ENCODE results near the gene ALOX5. TPM values are rescaled to one million over a fixed set of nuclear protein-coding genes. Genes with fewer than 3 reads are reported as not detected.

The ALOX5 gene
- total and polyA plus RNA-seq, 2 donors (not counting 1 experiment from before 2014, with no cell fraction given): 354 to 888 TPM

- no peak overlapping the region for H3K4me3 Mint-ChIP-seq
- Histone ChIP-seq H3K9ac (ENCODE audit: low read length) (no peak overlapping the region), H3K4me3 (ENCODE audit: control extremely low read depth in 1 of 5, extremely low read depth in 1 of 5, insufficient read depth in 1 of 5, low read depth in 2 of 5, low read length in 4 of 5) (no peak overlapping the region), H2AFZ (ENCODE audit: insufficient read depth, low read depth, low read length, poor library complexity, severe bottlenecking) (no peak overlapping the region), H3K79me2 (ENCODE audit: control insufficient read depth, insufficient read depth, low read length) (peaks cover 58% of the 10 kb centered on the region), H4K20me1 (ENCODE audit: control insufficient read depth, insufficient read depth, low read length, poor library complexity, severe bottlenecking) (peaks cover 55% of the 10 kb centered on the region), H3K9me3 (ENCODE audit: control extremely low read depth in 1 of 3, control insufficient read depth in 2 of 3, insufficient read depth in 1 of 3, low read length in 2 of 3) (no peaks in the 10 kb centered on the region), H3K4me2 (replicated peaks; ENCODE audit: low read depth, low read length, poor library complexity, severe bottlenecking) (peak overlapping the region; percentile 37), H3K4me1 (ENCODE audit: control insufficient read depth in 2 of 2, insufficient read depth in 2 of 2, low read length in 2 of 2) (peaks cover 18 to 24% of the 10 kb centered on the region in 2 donors), H3K27ac (ENCODE audit: low read length in 2 of 2) (peak overlapping the region in 1 of 2 donors; percentile 40), H3K36me3 (replicated peaks in 1 of 2; ENCODE audit: control extremely low read depth in 1 of 2, control insufficient read depth in 1 of 2, extremely low read depth in 1 of 2, insufficient read depth in 2 of 2, low read length in 1 of 2) (peaks cover 2 to 53% of the 10 kb centered on the region in 2 experiments), H3K27me3 (replicated peaks in 1 of 4; ENCODE audit: control extremely low read depth in 1 of 4, control insufficient read depth in 3 of 4, insufficient read depth in 4 of 4, low read length in 3 of 4) (no peaks in the 10 kb centered on the region)
- ChIA-PET POLR2A (no interaction called here), CTCF (interaction anchor here (2.5 kb wide), 1 partner anchor 61 kb away, joined by 8 read pairs; no protein-coding TSS in a partner anchor)
- TF ChIP-seq, protein P1, sequence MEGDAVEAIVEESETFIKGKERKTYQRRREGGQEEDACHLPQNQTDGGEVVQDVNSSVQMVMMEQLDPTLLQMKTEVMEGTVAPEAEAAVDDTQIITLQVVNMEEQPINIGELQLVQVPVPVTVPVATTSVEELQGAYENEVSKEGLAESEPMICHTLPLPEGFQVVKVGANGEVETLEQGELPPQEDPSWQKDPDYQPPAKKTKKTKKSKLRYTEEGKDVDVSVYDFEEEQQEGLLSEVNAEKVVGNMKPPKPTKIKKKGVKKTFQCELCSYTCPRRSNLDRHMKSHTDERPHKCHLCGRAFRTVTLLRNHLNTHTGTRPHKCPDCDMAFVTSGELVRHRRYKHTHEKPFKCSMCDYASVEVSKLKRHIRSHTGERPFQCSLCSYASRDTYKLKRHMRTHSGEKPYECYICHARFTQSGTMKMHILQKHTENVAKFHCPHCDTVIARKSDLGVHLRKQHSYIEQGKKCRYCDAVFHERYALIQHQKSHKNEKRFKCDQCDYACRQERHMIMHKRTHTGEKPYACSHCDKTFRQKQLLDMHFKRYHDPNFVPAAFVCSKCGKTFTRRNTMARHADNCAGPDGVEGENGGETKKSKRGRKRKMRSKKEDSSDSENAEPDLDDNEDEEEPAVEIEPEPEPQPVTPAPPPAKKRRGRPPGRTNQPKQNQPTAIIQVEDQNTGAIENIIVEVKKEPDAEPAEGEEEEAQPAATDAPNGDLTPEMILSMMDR (IDR thresholded peaks at IDR 0.05): no peak
- no peak for TF ChIP-seq EZH2 (IDR thresholded peaks at IDR 0.05; ENCODE audit: borderline replicate concordance, insufficient read depth, low read depth, low read length, poor library complexity, severe bottlenecking)
- peak; percentile 33 for DNase-seq
- H3K27me3 Mint-ChIP-seq: no peaks in the 10 kb centered on the region
- WGBS (ENCODE audit: insufficient coverage): 65% methylated on average over 6 of the region's 10 CpGs
- no peak overlapping the region for H3K27ac Mint-ChIP-seq
- H3K9me3 Mint-ChIP-seq (ENCODE audit: insufficient read depth): no peaks in the 10 kb centered on the region
- H3K4me1 Mint-ChIP-seq: peaks cover 66% of the 10 kb centered on the region
- intact Hi-C loops (cut with micrococcal nuclease): loop anchor here (2.0 kb wide), 1 partner anchor 15 kb away; no protein-coding TSS in a partner anchor
- peak; percentile 77 for ATAC-seq (ENCODE audit: low read depth)
Observed at GRCh38 chr10:45404087-45404769, 30.2 kb downstream of the ALOX5 start.

GRCh38 chr10:45404770-45405120 is 30.7 kb downstream of the ALOX5 start:
- peak overlapping the region; percentile 2 for H3K27ac Mint-ChIP-seq
- H3K4me3 ChIP-seq (ENCODE audit: control extremely low read depth in 1 of 5, extremely low read depth in 1 of 5, insufficient read depth in 1 of 5, low read depth in 2 of 5, low read length in 4 of 5): no peak overlapping the region
- H3K27ac ChIP-seq (ENCODE audit: low read length in 2 of 2): no peak overlapping the region
- no peak overlapping the region for H2AFZ ChIP-seq (ENCODE audit: insufficient read depth, low read depth, low read length, poor library complexity, severe bottlenecking)
- peaks cover 2 to 48% of the 10 kb centered on the region in 2 experiments for H3K36me3 ChIP-seq (replicated peaks in 1 of 2; ENCODE audit: control extremely low read depth in 1 of 2, control insufficient read depth in 1 of 2, extremely low read depth in 1 of 2, insufficient read depth in 2 of 2, low read length in 1 of 2)
- H3K27me3 ChIP-seq (replicated peaks in 1 of 4; ENCODE audit: control extremely low read depth in 1 of 4, control insufficient read depth in 3 of 4, insufficient read depth in 4 of 4, low read length in 3 of 4): no peaks in the 10 kb centered on the region
- H3K9me3 ChIP-seq (ENCODE audit: control extremely low read depth in 1 of 3, control insufficient read depth in 2 of 3, insufficient read depth in 1 of 3, low read length in 2 of 3): no peaks in the 10 kb centered on the region
- ChIA-PET POLR2A (no interaction called here), CTCF (interaction anchor here (2.5 kb wide), 1 partner anchor 60 kb away, joined by 8 read pairs; no protein-coding TSS in a partner anchor)
- no peak overlapping the region for H3K9ac ChIP-seq (ENCODE audit: low read length)
- no peaks in the 10 kb centered on the region for H3K9me3 Mint-ChIP-seq (ENCODE audit: insufficient read depth)
- intact Hi-C loops (cut with micrococcal nuclease): loop anchor here (2.0 kb wide), 1 partner anchor 14 kb away; no protein-coding TSS in a partner anchor
- peaks cover 18 to 24% of the 10 kb centered on the region in 2 donors for H3K4me1 ChIP-seq (ENCODE audit: control insufficient read depth in 2 of 2, insufficient read depth in 2 of 2, low read length in 2 of 2)
- H3K4me3 Mint-ChIP-seq: no peak overlapping the region
- no peak overlapping the region for H3K4me2 ChIP-seq (replicated peaks; ENCODE audit: low read depth, low read length, poor library complexity, severe bottlenecking)
- peaks cover 66% of the 10 kb centered on the region for H3K4me1 Mint-ChIP-seq
- 71% methylated on average over 3 of the region's 4 CpGs for WGBS (ENCODE audit: insufficient coverage)
- H3K27me3 Mint-ChIP-seq: no peaks in the 10 kb centered on the region
- TF ChIP-seq, protein P1 (IDR thresholded peaks at IDR 0.05): no peak
- TF ChIP-seq EZH2 (IDR thresholded peaks at IDR 0.05; ENCODE audit: borderline replicate concordance, insufficient read depth, low read depth, low read length, poor library complexity, severe bottlenecking): no peak
- no peak for DNase-seq
- peaks cover 55% of the 10 kb centered on the region for H4K20me1 ChIP-seq (ENCODE audit: control insufficient read depth, insufficient read depth, low read length, poor library complexity, severe bottlenecking)
- no peak for ATAC-seq (ENCODE audit: low read depth)
- peaks cover 58% of the 10 kb centered on the region for H3K79me2 ChIP-seq (ENCODE audit: control insufficient read depth, insufficient read depth, low read length)
